Measurements from ENCODE around the gene LRIT3. TPM values are rescaled to one million over a fixed set of nuclear protein-coding genes. Genes with fewer than 3 reads are reported as not detected.

The LRIT3 gene
- total RNA-seq, 4 donors from 2014 or later: 0.27 to 0.63 (median 0.39) TPM

DNA sequence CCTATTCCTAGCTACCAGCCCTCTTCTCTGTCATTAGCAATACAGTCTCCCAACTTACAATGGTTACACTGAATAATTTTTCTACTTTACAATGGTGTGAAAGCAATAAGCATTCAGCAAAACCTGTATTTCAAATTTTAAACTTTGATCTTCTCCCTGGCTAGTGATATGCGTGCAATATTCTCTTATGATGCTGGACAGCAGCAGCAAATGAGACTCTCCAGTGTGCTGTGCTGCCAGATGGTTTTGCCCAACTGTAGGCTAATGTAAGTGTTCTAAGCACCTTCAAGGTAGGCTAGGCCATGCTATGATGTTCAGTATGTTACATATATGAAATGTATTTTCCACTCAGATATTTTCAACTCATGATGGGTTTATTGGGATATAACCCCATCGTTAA lies 38.3 kb upstream of the LRIT3 start:
- no peak for TF ChIP-seq POLR2A (IDR thresholded peaks at IDR 0.05)
- TF ChIP-seq, protein P1, sequence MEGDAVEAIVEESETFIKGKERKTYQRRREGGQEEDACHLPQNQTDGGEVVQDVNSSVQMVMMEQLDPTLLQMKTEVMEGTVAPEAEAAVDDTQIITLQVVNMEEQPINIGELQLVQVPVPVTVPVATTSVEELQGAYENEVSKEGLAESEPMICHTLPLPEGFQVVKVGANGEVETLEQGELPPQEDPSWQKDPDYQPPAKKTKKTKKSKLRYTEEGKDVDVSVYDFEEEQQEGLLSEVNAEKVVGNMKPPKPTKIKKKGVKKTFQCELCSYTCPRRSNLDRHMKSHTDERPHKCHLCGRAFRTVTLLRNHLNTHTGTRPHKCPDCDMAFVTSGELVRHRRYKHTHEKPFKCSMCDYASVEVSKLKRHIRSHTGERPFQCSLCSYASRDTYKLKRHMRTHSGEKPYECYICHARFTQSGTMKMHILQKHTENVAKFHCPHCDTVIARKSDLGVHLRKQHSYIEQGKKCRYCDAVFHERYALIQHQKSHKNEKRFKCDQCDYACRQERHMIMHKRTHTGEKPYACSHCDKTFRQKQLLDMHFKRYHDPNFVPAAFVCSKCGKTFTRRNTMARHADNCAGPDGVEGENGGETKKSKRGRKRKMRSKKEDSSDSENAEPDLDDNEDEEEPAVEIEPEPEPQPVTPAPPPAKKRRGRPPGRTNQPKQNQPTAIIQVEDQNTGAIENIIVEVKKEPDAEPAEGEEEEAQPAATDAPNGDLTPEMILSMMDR (IDR thresholded peaks at IDR 0.05): no peak
- Histone ChIP-seq H3K4me1 (peaks cover 3% of the 10 kb centered on the region in 2 donors), H3K9me3 (no peaks in the 10 kb centered on the region), H3K36me3 (no peaks in the 10 kb centered on the region), H3K27me3 (no peaks in the 10 kb centered on the region), H3K27ac (no peak overlapping the region), H3K4me3 (replicated peaks in 1 of 3) (no peak overlapping the region)
- DNase-seq: no peak
- intact Hi-C loops (cut with DNase I): loop anchor here (5.0 to 10.0 kb wide), 3 partner anchors 75 to 377 kb away; partner anchors contain the start of genes CASP6, PLA2G12A and SEC24B
- 90 to 93% methylated on average over 2 of the region's 2 CpGs for WGBS, 2 donors

DNA sequence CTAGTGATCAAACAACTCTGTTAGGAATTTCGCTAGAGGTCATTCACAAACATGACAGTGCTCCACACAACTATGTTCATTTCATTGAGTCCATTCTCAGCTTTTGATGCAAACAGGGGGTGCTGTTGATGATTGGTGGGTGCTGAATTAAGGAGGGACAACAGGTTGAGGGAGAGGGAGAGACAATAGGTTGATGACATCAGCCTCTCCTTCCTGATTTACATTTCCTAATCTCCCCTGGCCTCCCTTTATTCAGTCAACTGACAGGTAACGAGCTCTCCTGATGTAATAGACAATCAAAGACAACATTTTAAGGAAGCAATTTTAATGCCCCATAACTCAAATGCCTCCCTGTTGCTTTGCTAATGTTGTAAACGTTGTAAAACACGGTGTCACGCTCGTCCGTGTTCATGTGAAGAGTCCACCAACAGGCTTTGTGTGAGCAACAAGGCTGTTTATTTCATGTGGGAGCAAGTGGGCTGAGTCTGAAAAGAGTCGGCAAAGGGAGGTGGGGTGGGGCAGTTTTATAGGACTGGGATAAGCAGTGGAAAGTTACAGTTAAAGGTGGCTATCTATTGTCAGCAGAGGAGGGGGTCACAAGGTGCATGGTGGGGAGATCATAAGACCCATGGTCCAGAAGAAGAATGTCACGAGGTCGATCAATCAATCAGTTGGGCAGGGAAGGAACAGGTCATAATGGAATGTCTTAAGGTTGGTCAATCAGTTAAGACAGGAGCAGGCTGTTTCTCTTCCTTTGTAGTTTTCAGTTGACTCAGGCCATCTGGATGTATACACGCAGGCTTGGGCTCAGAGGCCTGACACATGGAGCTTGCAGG lies 37.1 kb upstream of the LRIT3 start:
- Histone ChIP-seq H3K27ac (no peak overlapping the region), H3K9me3 (no peaks in the 10 kb centered on the region), H3K4me3 (replicated peaks in 1 of 3) (no peak overlapping the region), H3K4me1 (peaks cover 4 to 5% of the 10 kb centered on the region in 2 donors), H3K27me3 (no peaks in the 10 kb centered on the region), H3K36me3 (no peaks in the 10 kb centered on the region)
- intact Hi-C loops (cut with DNase I): loop anchor here (10.0 kb wide), 2 partner anchors 76 to 106 kb away; partner anchors contain the start of genes CASP6 and PLA2G12A
- TF ChIP-seq POLR2A (IDR thresholded peaks at IDR 0.05): no peak
- TF ChIP-seq, protein P1 (IDR thresholded peaks at IDR 0.05): no peak
- WGBS, 2 donors: 78 to 82% methylated on average over 11 of the region's 11 CpGs
- DNase-seq: no peak

DNA sequence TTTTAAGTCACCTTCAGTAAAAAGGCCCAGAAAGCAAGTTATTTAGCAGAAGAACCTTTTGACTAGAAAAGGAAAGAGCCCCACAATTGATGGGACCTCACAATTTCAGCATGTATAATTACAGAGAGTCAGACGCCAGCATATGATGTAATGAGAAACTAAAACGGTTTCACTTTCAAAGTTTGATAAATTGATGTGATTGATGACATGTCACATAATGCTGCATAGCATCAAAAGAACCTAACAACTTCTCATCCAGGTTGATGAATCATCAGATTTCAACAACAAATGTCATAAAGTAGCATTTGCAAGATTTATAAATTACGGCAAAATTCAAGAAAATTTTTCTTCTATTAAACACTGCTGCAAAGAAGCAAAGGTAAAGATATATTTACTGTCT lies 36.2 kb upstream of the LRIT3 start:
- Histone ChIP-seq H3K4me3 (replicated peaks in 1 of 3) (no peak overlapping the region), H3K27ac (no peak overlapping the region), H3K36me3 (no peaks in the 10 kb centered on the region), H3K4me1 (peaks cover 11 to 12% of the 10 kb centered on the region in 2 donors), H3K9me3 (no peaks in the 10 kb centered on the region), H3K27me3 (no peaks in the 10 kb centered on the region)
- TF ChIP-seq, protein P1 (IDR thresholded peaks at IDR 0.05): no peak
- no peak for TF ChIP-seq POLR2A (IDR thresholded peaks at IDR 0.05)
- WGBS, 2 donors: 80% methylated on average over 3 of the region's 3 CpGs
- intact Hi-C loops (cut with DNase I): loop anchor here (10.0 kb wide), 2 partner anchors 77 to 107 kb away; partner anchors contain the start of genes CASP6 and PLA2G12A
- no peak for DNase-seq

DNA sequence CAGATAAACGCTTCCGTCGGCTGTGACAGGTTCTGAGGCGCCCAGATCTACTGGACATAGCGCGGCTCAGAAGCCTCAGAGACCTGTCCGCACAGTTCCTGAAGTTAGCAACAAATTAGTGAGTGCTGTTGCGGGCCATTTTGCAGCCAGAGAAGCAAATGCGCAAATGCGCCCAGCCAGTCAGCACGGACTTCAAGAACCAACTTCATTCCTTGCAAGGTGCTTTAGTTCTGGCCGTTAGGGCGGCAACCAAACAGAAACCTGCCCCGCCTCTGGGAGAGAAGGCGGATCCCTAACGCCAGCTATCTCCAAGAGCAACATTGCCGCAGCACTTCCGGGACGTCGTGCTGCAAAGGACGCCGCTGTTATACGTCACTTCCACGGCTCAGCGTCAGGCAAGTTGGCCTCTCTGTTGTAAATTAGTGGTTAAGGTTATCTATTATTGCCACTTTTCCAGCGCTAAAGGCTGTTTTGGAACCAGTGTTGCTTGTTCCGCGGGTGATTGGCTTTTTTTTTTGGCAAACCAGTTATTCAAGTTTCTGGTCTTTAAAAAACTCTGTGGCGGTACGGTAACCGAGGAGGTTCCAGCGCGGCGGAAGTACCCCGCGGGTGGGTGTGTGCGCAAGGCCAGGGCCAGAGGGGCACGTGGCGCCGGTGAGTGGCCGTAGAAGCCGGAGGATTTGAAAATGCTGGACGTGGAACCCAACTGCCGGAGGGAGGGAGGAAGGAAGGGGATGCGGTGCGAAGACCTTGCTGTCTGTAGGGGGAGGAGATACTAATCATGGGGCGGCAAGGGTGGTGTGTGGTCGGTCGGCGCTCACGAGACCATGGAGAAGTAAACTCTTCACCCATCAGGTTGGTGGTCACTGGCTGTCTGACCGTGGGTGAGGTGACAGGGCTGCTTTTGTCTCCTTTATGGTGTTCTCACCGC lies 32.5 kb upstream of the LRIT3 start, which contains the start of gene GAR1:
Gene GAR1, plus strand, starts transcription at position 612 of the 931 bp plus-strand sequence. CDS start 403 bp downstream, outside the sequence.
- peaks cover 11 to 18% of the 10 kb centered on the region in 2 donors for H3K4me1 ChIP-seq
- 0 to 1% methylated on average over 52 to 53 of the region's 53 CpGs for WGBS, 2 donors
- intact Hi-C loops (cut with DNase I): loop anchor here (5.0 to 10.0 kb wide), 3 partner anchors 81 to 393 kb away; partner anchors contain the start of genes CASP6 and PLA2G12A
- no peaks in the 10 kb centered on the region for H3K9me3 ChIP-seq
- peak; percentile 94 for DNase-seq
- no peaks in the 10 kb centered on the region for H3K36me3 ChIP-seq
- H3K4me3 ChIP-seq (replicated peaks in 1 of 3): peak within 1 kb of the TSS; percentile 11 to 80 (median 76)
- H3K27ac ChIP-seq: peak within 1 kb of the TSS; percentile 71 to 91 (median 82)
- TF ChIP-seq POLR2A (IDR thresholded peaks at IDR 0.05): peak in 1 of 2 donors; percentile 84
- TF ChIP-seq, protein P1 (IDR thresholded peaks at IDR 0.05): no peak
- H3K27me3 ChIP-seq: no peaks in the 10 kb centered on the region
